ENCODE measurements around the gene CUBN.

GRCh38 chr10:16798571-16798970, 331.0 kb downstream of the CUBN start:
- TF ChIP-seq CTCF (IDR thresholded peaks at IDR 0.05) (no peak), POLR2A (IDR thresholded peaks at IDR 0.05) (no peak)
